G401 (cell line): ENCODE measurements around the gene CCDC197. TPM values are rescaled to one million over a fixed set of nuclear protein-coding genes. Genes with fewer than 3 reads are reported as not detected.

Source experiments
- DNase-seq: peaks from one replicate; pipeline ENCODE4 v3.0.0-alpha.2; 2015; ENCODE audit warnings: low spot score
- in situ Hi-C: cut with HindIII; loops from 2 replicates; pipeline ENCODE4 v1.10.0; 2016; ENCODE audit warnings: low sequenced_read_pairs, mixed read lengths
- total RNA-seq: library from RNA; depleted of rRNA; stranded (reverse); fragments of >200 nt; shearing (Covaris generic); gene quantifications from 2 replicates; pipeline ENCODE4 v1.2.3, GENCODE V29; 2014

CCDC197 gene
- total RNA-seq, 1 experiment from 2014 or later, result not detected

- in situ Hi-C loops, result no loop called here
- no peak for DNase-seq
Observed at GRCh38 chr14:93960108-93960475, 37.0 kb upstream of the CCDC197 start.

GRCh38 chr14:93960774-93961438 lies 36.2 kb upstream of the CCDC197 start:
- DNase-seq, result no peak
- in situ Hi-C loops, result no loop called here

- no peak for DNase-seq
- in situ Hi-C loops, result no loop called here
Observed at GRCh38 chr14:93961620-93962019, 35.5 kb upstream of the CCDC197 start.

GRCh38 chr14:93962701-93963601 lies 34.1 kb upstream of the CCDC197 start:
- DNase-seq, result no peak
- in situ Hi-C loops, result no loop called here

GRCh38 chr14:93963692-93964091 lies 33.4 kb upstream of the CCDC197 start:
- DNase-seq, result no peak
- in situ Hi-C loops, result no loop called here

GRCh38 chr14:93964281-93964680 lies 32.8 kb upstream of the CCDC197 start:
- in situ Hi-C loops, result no loop called here
- no peak for DNase-seq

- DNase-seq, result no peak
- in situ Hi-C loops, result no loop called here
Observed at GRCh38 chr14:93964820-93965286, 32.2 kb upstream of the CCDC197 start.

GRCh38 chr14:93965287-93965821 lies 31.7 kb upstream of the CCDC197 start:
- DNase-seq, result no peak
- in situ Hi-C loops, result no loop called here

- in situ Hi-C loops, result no loop called here
- no peak for DNase-seq
Observed at GRCh38 chr14:93965946-93966474, 31.1 kb upstream of the CCDC197 start.

- in situ Hi-C loops, result no loop called here
- no peak for DNase-seq
Observed at GRCh38 chr14:93967637-93968250, 29.4 kb upstream of the CCDC197 start.

- DNase-seq, result no peak
- in situ Hi-C loops, result no loop called here
Observed at GRCh38 chr14:93969082-93969828, 27.8 kb upstream of the CCDC197 start.

- peak; percentile 49 for DNase-seq
- in situ Hi-C loops, result no loop called here
Observed at GRCh38 chr14:93970585-93970964, 26.5 kb upstream of the CCDC197 start.

GRCh38 chr14:93970965-93971634 lies 26.0 kb upstream of the CCDC197 start:
- in situ Hi-C loops, result no loop called here
- no peak for DNase-seq

- DNase-seq, result no peak
- in situ Hi-C loops, result no loop called here
Observed at GRCh38 chr14:93971635-93972027, 25.5 kb upstream of the CCDC197 start.

GRCh38 chr14:93972618-93973205 lies 24.4 kb upstream of the CCDC197 start:
- no peak for DNase-seq
- in situ Hi-C loops, result no loop called here

GRCh38 chr14:93973607-93974006 lies 23.5 kb upstream of the CCDC197 start:
- DNase-seq, result no peak
- in situ Hi-C loops, result no loop called here

GRCh38 chr14:93974299-93974698 lies 22.8 kb upstream of the CCDC197 start:
- in situ Hi-C loops, result no loop called here
- DNase-seq, result no peak

- in situ Hi-C loops, result no loop called here
- DNase-seq, result no peak
Observed at GRCh38 chr14:93974833-93975232, 22.3 kb upstream of the CCDC197 start.
